HEK293T (cell line): Measurements from ENCODE around the gene CRYBB1.

Experiments
- BHLHE40 ChIP-seq: fragments of 450-650 bp; IDR thresholded peaks from 2 replicates; pipeline ENCODE4 v1.6.1; 2016; ENCODE audit warnings: mild to moderate bottlenecking, moderate library complexity, borderline replicate concordance
- CTBP1 ChIP-seq: fragments of 450-650 bp; IDR thresholded peaks from 2 replicates; pipeline ENCODE4 v1.6.1; 2016; ENCODE audit warnings: borderline replicate concordance
- ELF4 ChIP-seq: fragments of 450-650 bp; IDR thresholded peaks from 2 replicates; pipeline ENCODE4 v1.6.1; 2017; ENCODE audit warnings: antibody characterized with exemption
- FOXK2 ChIP-seq: fragments of 450-650 bp; IDR thresholded peaks from 2 replicates; pipeline ENCODE4 v1.6.1; 2016; ENCODE audit warnings: mild to moderate bottlenecking
- FOXM1 ChIP-seq: fragments of 450-650 bp; IDR thresholded peaks from 2 replicates; pipeline ENCODE4 v1.6.1; 2017; ENCODE audit warnings: mild to moderate bottlenecking, borderline replicate concordance
- LEF1 ChIP-seq: fragments of 450-650 bp; IDR thresholded peaks from 2 replicates; pipeline ENCODE4 v1.6.1; 2017; ENCODE audit warnings: mild to moderate bottlenecking, borderline replicate concordance
- ZNF384 ChIP-seq: fragments of 450-650 bp; IDR thresholded peaks from 2 replicates; pipeline ENCODE4 v1.6.1; 2016

DNA sequence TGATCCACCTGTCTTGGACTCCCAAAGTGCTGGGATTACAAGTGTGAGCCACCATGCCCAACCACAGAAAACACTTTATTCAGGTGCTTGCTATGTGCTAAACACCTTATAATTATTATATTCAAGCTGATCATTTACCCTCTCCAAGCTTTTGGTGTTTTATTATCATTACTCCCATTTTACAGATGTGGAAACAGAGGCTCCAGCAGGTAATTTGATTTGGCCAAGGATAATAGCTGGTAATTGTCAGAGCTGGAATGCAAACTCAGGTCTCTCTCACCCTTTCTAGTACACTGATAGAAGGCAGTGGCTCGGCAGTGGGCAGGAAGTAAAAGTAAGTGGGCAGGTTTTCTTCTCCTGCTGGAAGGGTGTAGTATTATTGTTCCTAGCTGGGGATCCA, 24.1 kb downstream of the CRYBB1 start:
- TF ChIP-seq CTBP1, result no peak
- TF ChIP-seq ELF4, result no peak
- TF ChIP-seq FOXK2, result no peak
- no peak for TF ChIP-seq BHLHE40
- no peak for TF ChIP-seq LEF1
- TF ChIP-seq ZNF384, result no peak
- TF ChIP-seq FOXM1, result no peak
